OCI-M2 (cell line): ENCODE results near the gene KCNS1.

Experiments
- DNase-seq: peaks from one replicate; lab custom pipeline; 2025; ENCODE audit not compliant: unreplicated experiment; lab: John Stamatoyannopoulos, UW

The KCNS1 gene

GRCh38 chr20:45051204-45052060 lies 49.5 kb downstream of the KCNS1 start:
- DNase-seq, result no peak

GRCh38 chr20:45049904-45050471 lies 50.9 kb downstream of the KCNS1 start:
- DNase-seq, result no peak

GRCh38 chr20:45049438-45049837 lies 51.5 kb downstream of the KCNS1 start:
- DNase-seq, result no peak

GRCh38 chr20:45047581-45048119 lies 53.3 kb downstream of the KCNS1 start:
- DNase-seq, result no peak

- DNase-seq, result no peak
These were observed 56.3 kb downstream of the KCNS1 start for GRCh38 chr20:45044601-45045000.

- DNase-seq, result peak; percentile 12
These were observed 56.8 kb downstream of the KCNS1 start for GRCh38 chr20:45044084-45044573.

- DNase-seq, result no peak
These were observed 57.9 kb downstream of the KCNS1 start for GRCh38 chr20:45042978-45043377.
